ENCODE results near the gene TBC1D2B. TPM values are rescaled to one million over a fixed set of nuclear protein-coding genes. Genes with fewer than 3 reads are reported as not detected.

The TBC1D2B gene
- total and polyA plus RNA-seq, 4 donors = 8.4 to 119 (median 22.0) TPM

DNA sequence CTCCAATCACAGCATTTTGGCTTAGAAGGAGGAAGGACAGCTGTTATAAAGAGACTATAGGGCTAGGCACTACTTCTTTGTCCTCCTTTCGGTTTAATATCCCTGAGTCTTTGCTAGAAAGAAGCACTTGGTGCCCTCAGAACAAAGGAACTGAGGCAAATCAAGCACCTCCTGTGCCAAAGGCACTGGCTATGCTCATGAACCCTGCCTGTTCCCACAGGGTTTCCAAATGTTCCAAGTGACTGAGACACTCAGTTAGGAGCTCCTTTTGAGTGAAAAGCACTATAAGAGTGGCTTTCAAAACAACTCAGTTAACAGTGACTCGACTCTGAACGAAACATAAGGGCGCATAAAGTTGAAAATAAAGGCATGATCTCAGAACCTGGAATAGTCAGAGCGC is 25.0 kb downstream of the TBC1D2B start:
- peaks cover 17 to 57% (median 49%) of the 10 kb centered on the region in 4 donors for H3K4me1 ChIP-seq (ENCODE audit: control insufficient read depth in 4 of 4, insufficient read depth in 4 of 4, low read length in 3 of 4)
- H3K36me3 ChIP-seq (ENCODE audit: control insufficient read depth in 4 of 4, insufficient read depth in 3 of 4, low read depth in 1 of 4, low read length in 3 of 4) = peaks cover 0 to 28% (median 4%) of the 10 kb centered on the region in 4 donors
- DNase-seq (ENCODE audit: low spot score) = no peak
- WGBS = 94% methylated on average over 5 of the region's 5 CpGs
- TF ChIP-seq, protein P1, sequence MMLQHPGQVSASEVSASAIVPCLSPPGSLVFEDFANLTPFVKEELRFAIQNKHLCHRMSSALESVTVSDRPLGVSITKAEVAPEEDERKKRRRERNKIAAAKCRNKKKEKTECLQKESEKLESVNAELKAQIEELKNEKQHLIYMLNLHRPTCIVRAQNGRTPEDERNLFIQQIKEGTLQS (IDR thresholded peaks at IDR 0.05) = no peak
- TF ChIP-seq FOXA2 (IDR thresholded peaks at IDR 0.05) = no peak
- TF ChIP-seq, protein P2, sequence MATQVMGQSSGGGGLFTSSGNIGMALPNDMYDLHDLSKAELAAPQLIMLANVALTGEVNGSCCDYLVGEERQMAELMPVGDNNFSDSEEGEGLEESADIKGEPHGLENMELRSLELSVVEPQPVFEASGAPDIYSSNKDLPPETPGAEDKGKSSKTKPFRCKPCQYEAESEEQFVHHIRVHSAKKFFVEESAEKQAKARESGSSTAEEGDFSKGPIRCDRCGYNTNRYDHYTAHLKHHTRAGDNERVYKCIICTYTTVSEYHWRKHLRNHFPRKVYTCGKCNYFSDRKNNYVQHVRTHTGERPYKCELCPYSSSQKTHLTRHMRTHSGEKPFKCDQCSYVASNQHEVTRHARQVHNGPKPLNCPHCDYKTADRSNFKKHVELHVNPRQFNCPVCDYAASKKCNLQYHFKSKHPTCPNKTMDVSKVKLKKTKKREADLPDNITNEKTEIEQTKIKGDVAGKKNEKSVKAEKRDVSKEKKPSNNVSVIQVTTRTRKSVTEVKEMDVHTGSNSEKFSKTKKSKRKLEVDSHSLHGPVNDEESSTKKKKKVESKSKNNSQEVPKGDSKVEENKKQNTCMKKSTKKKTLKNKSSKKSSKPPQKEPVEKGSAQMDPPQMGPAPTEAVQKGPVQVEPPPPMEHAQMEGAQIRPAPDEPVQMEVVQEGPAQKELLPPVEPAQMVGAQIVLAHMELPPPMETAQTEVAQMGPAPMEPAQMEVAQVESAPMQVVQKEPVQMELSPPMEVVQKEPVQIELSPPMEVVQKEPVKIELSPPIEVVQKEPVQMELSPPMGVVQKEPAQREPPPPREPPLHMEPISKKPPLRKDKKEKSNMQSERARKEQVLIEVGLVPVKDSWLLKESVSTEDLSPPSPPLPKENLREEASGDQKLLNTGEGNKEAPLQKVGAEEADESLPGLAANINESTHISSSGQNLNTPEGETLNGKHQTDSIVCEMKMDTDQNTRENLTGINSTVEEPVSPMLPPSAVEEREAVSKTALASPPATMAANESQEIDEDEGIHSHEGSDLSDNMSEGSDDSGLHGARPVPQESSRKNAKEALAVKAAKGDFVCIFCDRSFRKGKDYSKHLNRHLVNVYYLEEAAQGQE (IDR thresholded peaks at IDR 0.05) = no peak
- no peak for TF ChIP-seq TAF1 (conservative IDR thresholded peaks at IDR 0.05)
- TF ChIP-seq JUND (IDR thresholded peaks at IDR 0.05) = no peak
- no peak overlapping the region for H3K27ac ChIP-seq (ENCODE audit: low read depth in 1 of 2, low read length in 2 of 2)
- H3K27me3 ChIP-seq (ENCODE audit: control insufficient read depth in 4 of 4, insufficient read depth in 4 of 4, low read length in 3 of 4) = no peaks in the 10 kb centered on the region
- H3K9me3 ChIP-seq (ENCODE audit: control insufficient read depth in 4 of 4, low read length in 3 of 4) = no peaks in the 10 kb centered on the region
- H3K4me3 ChIP-seq (ENCODE audit: low read depth in 1 of 3, low read length in 3 of 3) = no peak overlapping the region
- H3K9ac ChIP-seq (ENCODE audit: low read depth in 1 of 2, low read length in 2 of 2) = no peak overlapping the region

DNA sequence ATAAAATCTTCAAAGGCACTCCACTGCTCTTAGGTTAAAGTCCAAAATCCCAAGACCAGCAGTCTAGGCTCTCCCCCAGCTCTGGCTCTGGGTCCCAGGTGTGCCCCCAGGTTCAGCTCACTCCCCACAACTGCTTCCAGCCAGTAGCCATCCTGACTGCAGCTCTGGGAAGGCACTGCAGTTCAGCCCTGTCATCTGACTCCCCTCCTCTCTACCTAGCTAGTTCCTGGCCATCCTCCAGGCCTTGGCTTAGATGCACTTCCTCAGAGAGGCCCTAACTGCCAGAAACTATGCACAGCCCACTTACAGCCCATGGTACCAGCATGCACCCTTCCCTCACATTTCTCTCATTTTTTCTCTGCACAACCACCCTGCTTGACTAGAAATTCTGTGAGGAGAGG is 25.5 kb downstream of the TBC1D2B start:
- Histone ChIP-seq H3K9me3 (ENCODE audit: control insufficient read depth in 4 of 4, low read length in 3 of 4) (no peaks in the 10 kb centered on the region), H3K4me3 (ENCODE audit: low read depth in 1 of 3, low read length in 3 of 3) (no peak overlapping the region), H3K9ac (ENCODE audit: low read depth in 1 of 2, low read length in 2 of 2) (no peak overlapping the region), H3K4me1 (ENCODE audit: control insufficient read depth in 4 of 4, insufficient read depth in 4 of 4, low read length in 3 of 4) (peaks cover 15 to 62% (median 48%) of the 10 kb centered on the region in 4 donors), H3K27me3 (ENCODE audit: control insufficient read depth in 4 of 4, insufficient read depth in 4 of 4, low read length in 3 of 4) (no peaks in the 10 kb centered on the region), H3K36me3 (ENCODE audit: control insufficient read depth in 4 of 4, insufficient read depth in 3 of 4, low read depth in 1 of 4, low read length in 3 of 4) (peaks cover 0 to 28% (median 4%) of the 10 kb centered on the region in 4 donors), H3K27ac (ENCODE audit: low read depth in 1 of 2, low read length in 2 of 2) (no peak overlapping the region)
- DNase-seq (ENCODE audit: low spot score) = no peak
- TF ChIP-seq, protein P3, sequence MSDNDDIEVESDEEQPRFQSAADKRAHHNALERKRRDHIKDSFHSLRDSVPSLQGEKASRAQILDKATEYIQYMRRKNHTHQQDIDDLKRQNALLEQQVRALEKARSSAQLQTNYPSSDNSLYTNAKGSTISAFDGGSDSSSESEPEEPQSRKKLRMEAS (IDR thresholded peaks at IDR 0.05) = no peak
- TF ChIP-seq, protein P2 (IDR thresholded peaks at IDR 0.05) = no peak
- TF ChIP-seq RXRA (IDR thresholded peaks at IDR 0.05) = no peak
- no peak for TF ChIP-seq YY1 (IDR thresholded peaks at IDR 0.05)
- no peak for TF ChIP-seq GABPA (IDR thresholded peaks at IDR 0.05 in 1 of 2, conservative IDR thresholded peaks at IDR 0.05 in 1 of 2)
- TF ChIP-seq, protein P4, sequence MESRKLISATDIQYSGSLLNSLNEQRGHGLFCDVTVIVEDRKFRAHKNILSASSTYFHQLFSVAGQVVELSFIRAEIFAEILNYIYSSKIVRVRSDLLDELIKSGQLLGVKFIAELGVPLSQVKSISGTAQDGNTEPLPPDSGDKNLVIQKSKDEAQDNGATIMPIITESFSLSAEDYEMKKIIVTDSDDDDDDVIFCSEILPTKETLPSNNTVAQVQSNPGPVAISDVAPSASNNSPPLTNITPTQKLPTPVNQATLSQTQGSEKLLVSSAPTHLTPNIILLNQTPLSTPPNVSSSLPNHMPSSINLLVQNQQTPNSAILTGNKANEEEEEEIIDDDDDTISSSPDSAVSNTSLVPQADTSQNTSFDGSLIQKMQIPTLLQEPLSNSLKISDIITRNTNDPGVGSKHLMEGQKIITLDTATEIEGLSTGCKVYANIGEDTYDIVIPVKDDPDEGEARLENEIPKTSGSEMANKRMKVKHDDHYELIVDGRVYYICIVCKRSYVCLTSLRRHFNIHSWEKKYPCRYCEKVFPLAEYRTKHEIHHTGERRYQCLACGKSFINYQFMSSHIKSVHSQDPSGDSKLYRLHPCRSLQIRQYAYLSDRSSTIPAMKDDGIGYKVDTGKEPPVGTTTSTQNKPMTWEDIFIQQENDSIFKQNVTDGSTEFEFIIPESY (IDR thresholded peaks at IDR 0.05) = no peak
- no peak for TF ChIP-seq EGR1 (IDR thresholded peaks at IDR 0.05; ENCODE audit: low read depth in 2 of 2)
- no peak for TF ChIP-seq JUND (IDR thresholded peaks at IDR 0.05)
- TF ChIP-seq SP1 (IDR thresholded peaks at IDR 0.05) = no peak
- TF ChIP-seq NR2F2 (IDR thresholded peaks at IDR 0.05) = no peak
- no peak for TF ChIP-seq RAD21 (IDR thresholded peaks at IDR 0.05)
- TF ChIP-seq HNF4A (conservative IDR thresholded peaks at IDR 0.05) = no peak
- no peak for TF ChIP-seq FOXA2 (IDR thresholded peaks at IDR 0.05)

Measured in liver (tissue), 9 donors.